Measurements from ENCODE around the gene DIO3. TPM values are rescaled to one million over a fixed set of nuclear protein-coding genes. Genes with fewer than 3 reads are reported as not detected.

DIO3 gene
- total and polyA plus RNA-seq, 2 donors (not counting 1 experiment from before 2014, with no cell fraction given), result not detected

GRCh38 chr14:101514136-101514535 is 47.2 kb upstream of the DIO3 start:
- H2AFZ ChIP-seq (ENCODE audit: insufficient read depth, low read depth, low read length, poor library complexity, severe bottlenecking), result no peak overlapping the region
- no peak for DNase-seq
- H3K4me3 Mint-ChIP-seq, result no peak overlapping the region
- no peaks in the 10 kb centered on the region for H3K27me3 ChIP-seq (replicated peaks in 1 of 4; ENCODE audit: control extremely low read depth in 1 of 4, control insufficient read depth in 3 of 4, insufficient read depth in 4 of 4, low read length in 3 of 4)
- H3K27me3 Mint-ChIP-seq, result no peaks in the 10 kb centered on the region
- H3K4me1 Mint-ChIP-seq, result no peaks in the 10 kb centered on the region
- no peaks in the 10 kb centered on the region for H4K20me1 ChIP-seq (ENCODE audit: control insufficient read depth, insufficient read depth, low read length, poor library complexity, severe bottlenecking)
- H3K79me2 ChIP-seq (ENCODE audit: control insufficient read depth, insufficient read depth, low read length), result no peaks in the 10 kb centered on the region
- no peak overlapping the region for H3K4me2 ChIP-seq (replicated peaks; ENCODE audit: low read depth, low read length, poor library complexity, severe bottlenecking)
- H3K27ac ChIP-seq (ENCODE audit: low read length in 2 of 2), result no peak overlapping the region
- POLR2A ChIA-PET, result no interaction called here
- TF ChIP-seq EZH2 (IDR thresholded peaks at IDR 0.05; ENCODE audit: borderline replicate concordance, insufficient read depth, low read depth, low read length, poor library complexity, severe bottlenecking), result no peak
- no peak overlapping the region for H3K27ac Mint-ChIP-seq
- H3K9me3 ChIP-seq (ENCODE audit: control extremely low read depth in 1 of 3, control insufficient read depth in 2 of 3, insufficient read depth in 1 of 3, low read length in 2 of 3), result peaks cover 0 to 33% (median 0%) of the 10 kb centered on the region in 3 donors
- WGBS (ENCODE audit: insufficient coverage), result 79% methylated on average over 5 of the region's 5 CpGs
- CTCF ChIA-PET, result no interaction called here
- no peak for ATAC-seq (ENCODE audit: low read depth)
- H3K9me3 Mint-ChIP-seq (ENCODE audit: insufficient read depth), result no peaks in the 10 kb centered on the region
- intact Hi-C loops (cut with micrococcal nuclease), result no loop called here
- H3K36me3 ChIP-seq (replicated peaks in 1 of 2; ENCODE audit: control extremely low read depth in 1 of 2, control insufficient read depth in 1 of 2, extremely low read depth in 1 of 2, insufficient read depth in 2 of 2, low read length in 1 of 2), result no peaks in the 10 kb centered on the region
- no peaks in the 10 kb centered on the region for H3K4me1 ChIP-seq (ENCODE audit: control insufficient read depth in 2 of 2, insufficient read depth in 2 of 2, low read length in 2 of 2)
- no peak overlapping the region for H3K4me3 ChIP-seq (ENCODE audit: control extremely low read depth in 1 of 5, extremely low read depth in 1 of 5, insufficient read depth in 1 of 5, low read depth in 2 of 5, low read length in 4 of 5)
- no peak overlapping the region for H3K9ac ChIP-seq (ENCODE audit: low read length)

DNA sequence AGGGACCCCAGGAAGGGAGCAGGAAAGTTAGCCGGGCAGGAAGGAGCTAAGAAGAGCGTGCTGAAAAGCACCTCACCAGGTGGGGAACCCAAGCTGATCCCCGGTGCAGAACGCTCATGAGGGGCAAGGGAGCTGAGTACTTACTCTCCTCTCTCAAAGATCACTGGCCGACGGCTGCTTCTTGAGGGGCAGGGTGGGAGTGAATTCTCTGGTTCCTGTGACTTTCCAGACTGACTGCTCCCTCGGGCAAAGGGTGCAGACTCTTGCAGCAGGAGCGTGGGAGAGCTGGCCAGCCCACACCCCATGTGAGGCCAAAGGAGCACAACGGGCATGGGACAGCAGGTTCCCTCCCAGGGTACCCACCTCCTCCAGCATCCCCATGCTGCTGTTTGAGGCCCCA is 44.9 kb upstream of the DIO3 start:
- H3K27ac Mint-ChIP-seq, result no peak overlapping the region
- no peaks in the 10 kb centered on the region for H3K9me3 Mint-ChIP-seq (ENCODE audit: insufficient read depth)
- no peaks in the 10 kb centered on the region for H3K36me3 ChIP-seq (replicated peaks in 1 of 2; ENCODE audit: control extremely low read depth in 1 of 2, control insufficient read depth in 1 of 2, extremely low read depth in 1 of 2, insufficient read depth in 2 of 2, low read length in 1 of 2)
- intact Hi-C loops (cut with micrococcal nuclease), result no loop called here
- no peak overlapping the region for H3K4me3 ChIP-seq (ENCODE audit: control extremely low read depth in 1 of 5, extremely low read depth in 1 of 5, insufficient read depth in 1 of 5, low read depth in 2 of 5, low read length in 4 of 5)
- H3K79me2 ChIP-seq (ENCODE audit: control insufficient read depth, insufficient read depth, low read length), result no peaks in the 10 kb centered on the region
- H3K4me1 ChIP-seq (ENCODE audit: control insufficient read depth in 2 of 2, insufficient read depth in 2 of 2, low read length in 2 of 2), result no peaks in the 10 kb centered on the region
- ATAC-seq (ENCODE audit: low read depth) (no peak), DNase-seq (no peak)
- ChIA-PET CTCF (no interaction called here), POLR2A (interaction anchor here (0.6 kb wide), 1 partner anchor 590 kb away, joined by 3 read pairs; no protein-coding TSS in a partner anchor)
- H2AFZ ChIP-seq (ENCODE audit: insufficient read depth, low read depth, low read length, poor library complexity, severe bottlenecking), result no peak overlapping the region
- H3K27ac ChIP-seq (ENCODE audit: low read length in 2 of 2), result no peak overlapping the region
- H3K9me3 ChIP-seq (ENCODE audit: control extremely low read depth in 1 of 3, control insufficient read depth in 2 of 3, insufficient read depth in 1 of 3, low read length in 2 of 3), result peaks cover 0 to 30% (median 0%) of the 10 kb centered on the region in 3 donors
- no peak overlapping the region for H3K9ac ChIP-seq (ENCODE audit: low read length)
- H3K4me3 Mint-ChIP-seq, result no peak overlapping the region
- 94% methylated on average over 5 of the region's 9 CpGs for WGBS (ENCODE audit: insufficient coverage)
- H3K4me2 ChIP-seq (replicated peaks; ENCODE audit: low read depth, low read length, poor library complexity, severe bottlenecking), result no peak overlapping the region
- TF ChIP-seq EZH2 (IDR thresholded peaks at IDR 0.05; ENCODE audit: borderline replicate concordance, insufficient read depth, low read depth, low read length, poor library complexity, severe bottlenecking), result no peak
- no peak for TF ChIP-seq CTCF (IDR thresholded peaks at IDR 0.05)
- H4K20me1 ChIP-seq (ENCODE audit: control insufficient read depth, insufficient read depth, low read length, poor library complexity, severe bottlenecking), result no peaks in the 10 kb centered on the region
- no peaks in the 10 kb centered on the region for H3K27me3 Mint-ChIP-seq
- H3K4me1 Mint-ChIP-seq, result no peaks in the 10 kb centered on the region
- H3K27me3 ChIP-seq (replicated peaks in 1 of 4; ENCODE audit: control extremely low read depth in 1 of 4, control insufficient read depth in 3 of 4, insufficient read depth in 4 of 4, low read length in 3 of 4), result no peaks in the 10 kb centered on the region
